ENCODE data around the gene PSMA7.

PSMA7 gene

GRCh38 chr20:62160253-62160652 lies 17.1 kb upstream of the PSMA7 start:
- TF ChIP-seq, protein P1, sequence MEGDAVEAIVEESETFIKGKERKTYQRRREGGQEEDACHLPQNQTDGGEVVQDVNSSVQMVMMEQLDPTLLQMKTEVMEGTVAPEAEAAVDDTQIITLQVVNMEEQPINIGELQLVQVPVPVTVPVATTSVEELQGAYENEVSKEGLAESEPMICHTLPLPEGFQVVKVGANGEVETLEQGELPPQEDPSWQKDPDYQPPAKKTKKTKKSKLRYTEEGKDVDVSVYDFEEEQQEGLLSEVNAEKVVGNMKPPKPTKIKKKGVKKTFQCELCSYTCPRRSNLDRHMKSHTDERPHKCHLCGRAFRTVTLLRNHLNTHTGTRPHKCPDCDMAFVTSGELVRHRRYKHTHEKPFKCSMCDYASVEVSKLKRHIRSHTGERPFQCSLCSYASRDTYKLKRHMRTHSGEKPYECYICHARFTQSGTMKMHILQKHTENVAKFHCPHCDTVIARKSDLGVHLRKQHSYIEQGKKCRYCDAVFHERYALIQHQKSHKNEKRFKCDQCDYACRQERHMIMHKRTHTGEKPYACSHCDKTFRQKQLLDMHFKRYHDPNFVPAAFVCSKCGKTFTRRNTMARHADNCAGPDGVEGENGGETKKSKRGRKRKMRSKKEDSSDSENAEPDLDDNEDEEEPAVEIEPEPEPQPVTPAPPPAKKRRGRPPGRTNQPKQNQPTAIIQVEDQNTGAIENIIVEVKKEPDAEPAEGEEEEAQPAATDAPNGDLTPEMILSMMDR (IDR thresholded peaks at IDR 0.05; ENCODE audit: extremely low read depth, insufficient read depth, missing control alignments) = no peak
- in situ Hi-C loops (cut with MboI; ENCODE audit: low pct_unique_long_range_greater_than_20kb, low sequenced_read_pairs, unreplicated experiment) = no loop called here
- no peak for DNase-seq (ENCODE audit: low spot score)

- in situ Hi-C loops (cut with MboI; ENCODE audit: low pct_unique_long_range_greater_than_20kb, low sequenced_read_pairs, unreplicated experiment) = no loop called here
- peak; percentile 75 for DNase-seq (ENCODE audit: low spot score)
- TF ChIP-seq, protein P1 (IDR thresholded peaks at IDR 0.05; ENCODE audit: extremely low read depth, insufficient read depth, missing control alignments) = no peak
Observed at GRCh38 chr20:62159839-62160238, 16.6 kb upstream of the PSMA7 start.

GRCh38 chr20:62159052-62159451 lies 15.9 kb upstream of the PSMA7 start:
- DNase-seq (ENCODE audit: low spot score) = no peak
- in situ Hi-C loops (cut with MboI; ENCODE audit: low pct_unique_long_range_greater_than_20kb, low sequenced_read_pairs, unreplicated experiment) = no loop called here
- TF ChIP-seq, protein P1 (IDR thresholded peaks at IDR 0.05; ENCODE audit: extremely low read depth, insufficient read depth, missing control alignments) = no peak

DNA sequence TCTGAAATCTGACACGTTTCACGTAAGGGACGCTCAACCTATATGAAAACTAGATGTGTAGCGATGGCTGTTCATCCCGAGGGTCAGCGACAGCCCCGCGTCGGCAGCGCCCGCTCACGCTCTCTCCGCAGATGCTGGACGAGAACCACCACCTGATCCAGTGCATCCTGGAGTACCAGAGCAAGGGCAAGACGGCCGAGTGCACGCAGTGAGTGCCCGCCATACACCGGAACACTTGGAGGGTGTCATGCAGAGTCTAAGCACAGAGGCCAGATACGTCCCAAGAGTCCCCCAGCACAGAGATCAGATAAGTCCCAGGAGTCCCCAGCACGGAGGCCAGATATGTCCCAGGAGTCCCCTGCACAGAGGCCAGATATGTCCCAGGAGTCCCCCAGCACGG lies 15.3 kb upstream of the PSMA7 start:
- TF ChIP-seq, protein P1 (IDR thresholded peaks at IDR 0.05; ENCODE audit: extremely low read depth, insufficient read depth, missing control alignments) = no peak
- DNase-seq (ENCODE audit: low spot score) = no peak
- in situ Hi-C loops (cut with MboI; ENCODE audit: low pct_unique_long_range_greater_than_20kb, low sequenced_read_pairs, unreplicated experiment) = no loop called here

GRCh38 chr20:62158088-62158400 lies 14.8 kb upstream of the PSMA7 start:
- in situ Hi-C loops (cut with MboI; ENCODE audit: low pct_unique_long_range_greater_than_20kb, low sequenced_read_pairs, unreplicated experiment) = no loop called here
- no peak for DNase-seq (ENCODE audit: low spot score)
- TF ChIP-seq, protein P1 (IDR thresholded peaks at IDR 0.05; ENCODE audit: extremely low read depth, insufficient read depth, missing control alignments) = no peak

DNA sequence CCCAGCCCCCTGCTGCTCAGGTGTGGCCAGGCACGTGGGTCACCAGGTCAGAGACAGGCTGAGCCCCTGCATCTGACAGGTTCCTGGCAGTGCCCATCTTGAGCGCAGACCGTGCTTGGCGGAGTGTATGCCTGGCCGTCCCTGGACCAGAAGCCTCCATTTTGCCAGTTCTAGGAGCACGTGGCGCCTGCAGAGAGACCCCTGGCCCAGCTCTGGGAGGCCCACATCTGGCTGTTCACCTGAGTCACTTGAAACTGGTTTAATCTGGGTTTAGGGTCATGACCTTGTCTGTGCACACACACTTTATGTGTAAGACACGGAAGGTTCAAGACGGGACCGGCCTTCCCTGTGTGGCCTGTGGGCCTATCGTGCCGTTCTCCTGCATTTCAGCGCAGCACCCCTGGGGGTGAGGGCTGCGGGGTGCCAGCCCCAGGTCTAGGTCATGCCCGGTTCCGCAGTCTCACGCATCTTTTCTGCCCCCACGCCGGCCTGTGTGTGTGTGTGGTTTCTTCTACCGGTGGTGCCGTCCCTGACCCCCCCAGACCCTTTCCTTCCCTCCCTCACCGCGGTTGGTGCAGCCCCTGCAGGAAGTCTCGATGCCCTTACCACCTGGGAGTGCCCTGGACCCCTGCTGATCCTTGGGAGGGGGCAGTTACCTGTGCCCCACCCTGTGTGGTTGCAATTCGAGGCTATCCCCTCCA lies 14.3 kb upstream of the PSMA7 start:
- TF ChIP-seq, protein P1 (IDR thresholded peaks at IDR 0.05; ENCODE audit: extremely low read depth, insufficient read depth, missing control alignments) = no peak
- DNase-seq (ENCODE audit: low spot score) = no peak
- in situ Hi-C loops (cut with MboI; ENCODE audit: low pct_unique_long_range_greater_than_20kb, low sequenced_read_pairs, unreplicated experiment) = no loop called here

All from GM13977 (cell line).